HG03342 (cell line): Measurements from ENCODE around the gene ZNF567.
"Not testable (repeated sequence)": the region's sequence is repeated elsewhere in the genome, so short reads cannot be mapped to it uniquely, and the experiment has no call there.

Experiments
- ATAC-seq: cut with Tn5 transposase; IDR thresholded peaks from one replicate; pipeline ENCODE4 v1.9.1; 2021; ENCODE audit warnings: mild to moderate bottlenecking, moderate library complexity; ENCODE audit not compliant: unreplicated experiment

ZNF567 gene

GRCh38 chr19:36687214-36688056 lies at the start of gene ZNF567:
Gene ZNF567 (plus strand): TSS chr19:36687612. CDS start chr19:36694868, 7,256 bp downstream.
- ATAC-seq = peak; percentile 86

- no peak for ATAC-seq
These were observed 48.4 kb upstream of the ZNF567 start for GRCh38 chr19:36638862-36639510.

GRCh38 chr19:36646746-36647145 lies 40.7 kb upstream of the ZNF567 start:
- no peak for ATAC-seq

GRCh38 chr19:36652958-36653357 lies 34.5 kb upstream of the ZNF567 start:
- no peak for ATAC-seq

- no peak for ATAC-seq
These were observed 21.6 kb upstream of the ZNF567 start for GRCh38 chr19:36665832-36666231.

- ATAC-seq = no peak
These were observed 18.8 kb upstream of the ZNF567 start for GRCh38 chr19:36668646-36669045.

GRCh38 chr19:36672368-36672767 lies 15.0 kb upstream of the ZNF567 start:
- ATAC-seq = no peak

- ATAC-seq = no peak
These were observed 13.2 kb upstream of the ZNF567 start for GRCh38 chr19:36674201-36674600.

- no peak for ATAC-seq
These were observed 8.0 kb upstream of the ZNF567 start for GRCh38 chr19:36679455-36679854.

GRCh38 chr19:36685835-36686234 lies 1.6 kb upstream of the ZNF567 start:
- ATAC-seq = no peak

GRCh38 chr19:36686365-36687213 lies 823 bp upstream of the ZNF567 start:
- no peak for ATAC-seq

GRCh38 chr19:36688058-36688457 lies 646 bp downstream of the ZNF567 start:
- ATAC-seq = no peak

- ATAC-seq = no peak
These were observed 19.7 kb downstream of the ZNF567 start for GRCh38 chr19:36707134-36707533.

- no peak for ATAC-seq
These were observed 22.0 kb downstream of the ZNF567 start for GRCh38 chr19:36709423-36709822.

- ATAC-seq = no peak
These were observed 32.5 kb downstream of the ZNF567 start for GRCh38 chr19:36719687-36720556.

GRCh38 chr19:36736166-36736565 lies 48.8 kb downstream of the ZNF567 start:
- not testable (repeated sequence) for ATAC-seq

- ATAC-seq = no peak
These were observed 58.5 kb downstream of the ZNF567 start for GRCh38 chr19:36745870-36746269.

GRCh38 chr19:36747750-36748149 lies 60.3 kb downstream of the ZNF567 start:
- ATAC-seq = no peak

- ATAC-seq = no peak
These were observed 61.2 kb downstream of the ZNF567 start for GRCh38 chr19:36748431-36749275.
